ENCODE data around the gene OR8B3.

The OR8B3 gene, protein sequence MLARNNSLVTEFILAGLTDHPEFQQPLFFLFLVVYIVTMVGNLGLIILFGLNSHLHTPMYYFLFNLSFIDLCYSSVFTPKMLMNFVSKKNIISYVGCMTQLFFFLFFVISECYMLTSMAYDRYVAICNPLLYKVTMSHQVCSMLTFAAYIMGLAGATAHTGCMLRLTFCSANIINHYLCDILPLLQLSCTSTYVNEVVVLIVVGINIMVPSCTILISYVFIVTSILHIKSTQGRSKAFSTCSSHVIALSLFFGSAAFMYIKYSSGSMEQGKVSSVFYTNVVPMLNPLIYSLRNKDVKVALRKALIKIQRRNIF

DNA sequence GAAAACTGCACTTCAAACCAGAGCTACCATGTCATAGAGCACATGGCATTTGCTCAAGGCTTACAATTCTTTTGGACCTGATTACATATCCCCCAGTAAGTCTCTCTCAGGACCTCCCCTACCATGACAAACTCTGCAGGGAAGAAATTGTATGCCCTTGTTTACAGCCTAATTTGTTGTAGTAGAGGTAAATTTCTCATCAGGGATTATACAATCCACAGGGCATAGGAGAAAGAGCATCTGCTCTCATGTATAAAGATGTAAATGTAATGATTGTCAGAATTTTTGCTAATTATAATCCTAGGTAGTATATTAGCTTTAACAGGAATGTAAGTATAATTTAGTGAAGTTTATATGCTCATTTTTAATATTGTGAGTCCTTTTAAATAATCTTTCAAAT is at the start of gene OR8B3:
Gene OR8B3 (minus strand): TSS at position 101 of the 400 bp plus-strand sequence. CDS start 1,673 bp downstream, outside the sequence.
- H3K4me3 ChIP-seq (ENCODE audit: low read length): no peak within 1 kb of the TSS
- no peak for DNase-seq
- TF ChIP-seq EZH2 (optimal IDR thresholded peaks at IDR 0.05; ENCODE audit: low read depth, low read length) (no peak), EZH2phosphoT487 (IDR thresholded peaks at IDR 0.05; ENCODE audit: low read length) (no peak)
- TF ChIP-seq, protein P1, sequence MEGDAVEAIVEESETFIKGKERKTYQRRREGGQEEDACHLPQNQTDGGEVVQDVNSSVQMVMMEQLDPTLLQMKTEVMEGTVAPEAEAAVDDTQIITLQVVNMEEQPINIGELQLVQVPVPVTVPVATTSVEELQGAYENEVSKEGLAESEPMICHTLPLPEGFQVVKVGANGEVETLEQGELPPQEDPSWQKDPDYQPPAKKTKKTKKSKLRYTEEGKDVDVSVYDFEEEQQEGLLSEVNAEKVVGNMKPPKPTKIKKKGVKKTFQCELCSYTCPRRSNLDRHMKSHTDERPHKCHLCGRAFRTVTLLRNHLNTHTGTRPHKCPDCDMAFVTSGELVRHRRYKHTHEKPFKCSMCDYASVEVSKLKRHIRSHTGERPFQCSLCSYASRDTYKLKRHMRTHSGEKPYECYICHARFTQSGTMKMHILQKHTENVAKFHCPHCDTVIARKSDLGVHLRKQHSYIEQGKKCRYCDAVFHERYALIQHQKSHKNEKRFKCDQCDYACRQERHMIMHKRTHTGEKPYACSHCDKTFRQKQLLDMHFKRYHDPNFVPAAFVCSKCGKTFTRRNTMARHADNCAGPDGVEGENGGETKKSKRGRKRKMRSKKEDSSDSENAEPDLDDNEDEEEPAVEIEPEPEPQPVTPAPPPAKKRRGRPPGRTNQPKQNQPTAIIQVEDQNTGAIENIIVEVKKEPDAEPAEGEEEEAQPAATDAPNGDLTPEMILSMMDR (IDR thresholded peaks at IDR 0.05; ENCODE audit: low read length): no peak
- H3K27me3 ChIP-seq (replicated peaks; ENCODE audit: insufficient read depth, low read length): no peaks in the 10 kb centered on the region
- no peak within 1 kb of the TSS for H3K9ac ChIP-seq (ENCODE audit: low read length)
- no peaks in the 10 kb centered on the region for H3K9me2 ChIP-seq (replicated peaks; ENCODE audit: insufficient read depth, low read length)
- H3K9me3 ChIP-seq (replicated peaks; ENCODE audit: insufficient read depth, low read length): no peaks in the 10 kb centered on the region
- no peaks in the 10 kb centered on the region for H3K79me2 ChIP-seq (ENCODE audit: low read length)
- no peaks in the 10 kb centered on the region for H3K4me1 ChIP-seq (ENCODE audit: low read length)
- no peak within 1 kb of the TSS for H3K27ac ChIP-seq (ENCODE audit: low read length)
- no peak within 1 kb of the TSS for H2AFZ ChIP-seq (ENCODE audit: low read length)
- no peaks in the 10 kb centered on the region for H3F3A ChIP-seq (ENCODE audit: insufficient read depth, low read length)
- H3K4me2 ChIP-seq (ENCODE audit: low read depth, low read length): no peak within 1 kb of the TSS
- H4K20me1 ChIP-seq (ENCODE audit: insufficient read depth, low read length): no peaks in the 10 kb centered on the region
- H3K36me3 ChIP-seq (replicated peaks; ENCODE audit: insufficient read depth, low read length): no peaks in the 10 kb centered on the region

GRCh38 chr11:124446916-124447315 is 48.1 kb upstream of the OR8B3 start:
- H3K4me1 ChIP-seq (ENCODE audit: low read length): no peaks in the 10 kb centered on the region
- TF ChIP-seq EZH2phosphoT487 (IDR thresholded peaks at IDR 0.05; ENCODE audit: low read length) (no peak), EZH2 (optimal IDR thresholded peaks at IDR 0.05; ENCODE audit: low read depth, low read length) (no peak)
- TF ChIP-seq, protein P1 (IDR thresholded peaks at IDR 0.05; ENCODE audit: low read length): no peak
- H3K27me3 ChIP-seq (replicated peaks; ENCODE audit: insufficient read depth, low read length): no peaks in the 10 kb centered on the region
- no peaks in the 10 kb centered on the region for H3F3A ChIP-seq (ENCODE audit: insufficient read depth, low read length)
- no peaks in the 10 kb centered on the region for H3K9me2 ChIP-seq (replicated peaks; ENCODE audit: insufficient read depth, low read length)
- no peaks in the 10 kb centered on the region for H3K79me2 ChIP-seq (ENCODE audit: low read length)
- H3K9me3 ChIP-seq (replicated peaks; ENCODE audit: insufficient read depth, low read length): no peaks in the 10 kb centered on the region
- no peak overlapping the region for H3K4me3 ChIP-seq (ENCODE audit: low read length)
- no peaks in the 10 kb centered on the region for H3K36me3 ChIP-seq (replicated peaks; ENCODE audit: insufficient read depth, low read length)
- no peak for DNase-seq
- H4K20me1 ChIP-seq (ENCODE audit: insufficient read depth, low read length): no peaks in the 10 kb centered on the region
- no peak overlapping the region for H3K27ac ChIP-seq (ENCODE audit: low read length)
- no peak overlapping the region for H2AFZ ChIP-seq (ENCODE audit: low read length)
- no peak overlapping the region for H3K9ac ChIP-seq (ENCODE audit: low read length)
- H3K4me2 ChIP-seq (ENCODE audit: low read depth, low read length): no peak overlapping the region

DNA sequence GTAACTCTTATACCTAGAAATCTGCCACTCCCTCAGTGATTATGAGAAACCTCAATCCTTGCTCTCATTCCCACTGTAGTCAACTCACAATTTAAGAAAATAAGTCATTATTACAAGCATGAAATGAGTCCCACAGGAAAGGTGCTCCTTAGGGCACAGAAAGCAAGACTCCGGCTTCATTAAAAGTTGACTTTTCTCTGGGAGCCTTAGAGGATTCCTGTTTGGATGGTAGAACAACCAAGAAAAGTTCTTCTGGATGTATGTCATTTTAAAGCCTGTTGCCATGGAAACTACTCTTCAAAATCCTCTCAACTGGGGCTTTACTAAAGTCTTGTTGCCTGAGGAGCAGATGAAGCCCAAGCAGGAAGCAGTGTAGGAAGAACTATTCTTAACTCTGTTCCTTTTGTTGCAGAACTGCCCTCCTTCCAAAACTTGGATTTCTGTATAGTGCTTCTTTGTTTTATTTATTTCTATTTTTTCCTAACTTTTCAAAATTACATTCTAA is 46.9 kb upstream of the OR8B3 start, which contains the start of gene OR8B8:
Gene OR8B8 (minus strand): TSS at position 51 of the 505 bp plus-strand sequence. CDS start 4,611 bp downstream, outside the sequence.
- Histone ChIP-seq H3K4me1 (ENCODE audit: low read length) (no peaks in the 10 kb centered on the region), H3K27me3 (replicated peaks; ENCODE audit: insufficient read depth, low read length) (no peaks in the 10 kb centered on the region), H3F3A (ENCODE audit: insufficient read depth, low read length) (no peaks in the 10 kb centered on the region), H2AFZ (ENCODE audit: low read length) (no peak within 1 kb of the TSS), H3K36me3 (replicated peaks; ENCODE audit: insufficient read depth, low read length) (no peaks in the 10 kb centered on the region), H3K9me3 (replicated peaks; ENCODE audit: insufficient read depth, low read length) (no peaks in the 10 kb centered on the region), H3K27ac (ENCODE audit: low read length) (no peak within 1 kb of the TSS), H3K4me2 (ENCODE audit: low read depth, low read length) (no peak within 1 kb of the TSS), H3K4me3 (ENCODE audit: low read length) (no peak within 1 kb of the TSS), H3K9ac (ENCODE audit: low read length) (no peak within 1 kb of the TSS), H3K79me2 (ENCODE audit: low read length) (no peaks in the 10 kb centered on the region), H3K9me2 (replicated peaks; ENCODE audit: insufficient read depth, low read length) (no peaks in the 10 kb centered on the region), H4K20me1 (ENCODE audit: insufficient read depth, low read length) (no peaks in the 10 kb centered on the region)
- DNase-seq: no peak
- TF ChIP-seq, protein P1 (IDR thresholded peaks at IDR 0.05; ENCODE audit: low read length): no peak
- TF ChIP-seq EZH2 (optimal IDR thresholded peaks at IDR 0.05; ENCODE audit: low read depth, low read length): no peak
- TF ChIP-seq EZH2phosphoT487 (IDR thresholded peaks at IDR 0.05; ENCODE audit: low read length): no peak
